Tibial artery (tissue), 4 donors: ENCODE measurements around the gene RGCC.

Experiments used
- DNase-seq, 2 donors: peaks; one replicate each; pipeline ENCODE4 v3.0.0-alpha.2; 2019
- H3K27ac ChIP-seq, 2 donors: fragments of 200-600 bp; sonication (generic) in 1 of 2; 1 replicate in 1 of 2; 2 replicates in 1 of 2; pipeline ENCODE4 v1.5.1; 2018 to 2019; ENCODE audit warnings: mild to moderate bottlenecking in 1 of 2
- H3K27me3 ChIP-seq, 2 donors: fragments of 200-600 bp; sonication (generic) in 1 of 2; one replicate each; pipeline versions ENCODE4 v1.5.1 to v1.6.0; 2016 to 2019
- H3K36me3 ChIP-seq, 3 donors: fragments of 200-600 bp; sonication (generic) in 2 of 3; one replicate each; pipeline ENCODE4 v1.5.1; 2016 to 2019; ENCODE audit warnings: mild to moderate bottlenecking in 2 of 3
- H3K4me1 ChIP-seq, 4 donors: fragments of 200-600 bp; sonication (generic) in 2 of 4; 1 replicate in 3 of 4; 2 replicates in 1 of 4; pipeline ENCODE4 v1.5.1; 2016 to 2019
- H3K4me3 ChIP-seq, 2 donors: fragments of 200-600 bp; sonication (generic) in 1 of 2; 1 replicate in 1 of 2; 2 replicates in 1 of 2; pipeline ENCODE4 v1.5.1; 2018 to 2019; ENCODE audit warnings: mild to moderate bottlenecking in 2 of 2
- H3K9me3 ChIP-seq, 3 donors: fragments of 200-600 bp; sonication (generic) in 1 of 3; one replicate each; pipeline ENCODE4 v1.5.1; 2016 to 2019
- intact Hi-C: fragments of 100-400 bp; cut with DNase I; formaldehyde crosslinking; loops from one replicate; pipeline ENCODE4 v1.15.0; 2023; ENCODE audit warnings: low total_unique reads
- TF ChIP-seq, protein P1 (sequence below), 2 experiments: fragments of 200-600 bp in 1 of 2; fragments of 450-650 bp in 1 of 2; IDR thresholded peaks; one replicate each; pipeline ENCODE4 v1.5.1; 2017 to 2019; ENCODE audit warnings: antibody characterized with exemption in 2 of 2, mild to moderate bottlenecking in 1 of 2, moderate library complexity in 1 of 2

Gene RGCC

DNA sequence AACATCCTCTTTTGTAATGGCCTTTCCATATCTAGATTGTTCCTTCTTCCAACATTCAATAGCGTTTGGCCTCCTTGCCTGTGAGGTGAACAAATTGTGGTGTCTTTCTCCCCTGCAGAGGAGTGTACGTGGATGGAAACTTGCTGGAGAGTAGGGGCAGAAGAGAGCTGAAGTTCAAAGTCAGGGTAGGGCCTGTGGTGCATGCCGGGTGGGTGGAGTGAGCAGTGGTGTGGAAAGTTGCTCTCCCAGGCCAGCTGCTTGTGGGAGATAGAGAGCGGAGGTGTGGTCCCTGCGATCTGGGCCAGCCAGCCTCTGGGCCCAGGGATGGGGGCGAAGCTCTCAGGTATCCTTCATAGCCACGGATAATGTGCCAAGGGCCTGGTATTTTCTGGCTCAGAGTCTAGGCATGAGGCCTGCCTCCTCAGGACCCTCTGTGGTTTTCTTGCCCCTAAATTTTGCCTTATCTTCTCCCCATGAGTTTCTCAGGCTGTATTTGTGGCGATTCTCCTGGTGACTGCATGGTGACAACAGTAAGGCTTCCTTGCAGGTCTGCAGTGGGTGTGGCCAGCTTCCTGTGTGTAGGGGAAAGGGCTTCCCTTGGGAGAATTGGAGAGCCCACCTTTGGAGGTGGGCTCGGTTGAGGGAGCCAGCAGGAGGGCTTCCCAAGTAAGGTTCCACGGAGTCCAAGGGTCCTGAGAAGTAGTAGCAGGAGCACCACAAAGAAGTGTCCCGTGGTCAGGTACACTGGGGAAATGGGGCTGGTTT, 6.7 kb downstream of the RGCC start:
- intact Hi-C loops = no loop called here
- H3K4me1 ChIP-seq = peaks cover 0 to 23% (median 6%) of the 10 kb centered on the region in 4 donors

DNA sequence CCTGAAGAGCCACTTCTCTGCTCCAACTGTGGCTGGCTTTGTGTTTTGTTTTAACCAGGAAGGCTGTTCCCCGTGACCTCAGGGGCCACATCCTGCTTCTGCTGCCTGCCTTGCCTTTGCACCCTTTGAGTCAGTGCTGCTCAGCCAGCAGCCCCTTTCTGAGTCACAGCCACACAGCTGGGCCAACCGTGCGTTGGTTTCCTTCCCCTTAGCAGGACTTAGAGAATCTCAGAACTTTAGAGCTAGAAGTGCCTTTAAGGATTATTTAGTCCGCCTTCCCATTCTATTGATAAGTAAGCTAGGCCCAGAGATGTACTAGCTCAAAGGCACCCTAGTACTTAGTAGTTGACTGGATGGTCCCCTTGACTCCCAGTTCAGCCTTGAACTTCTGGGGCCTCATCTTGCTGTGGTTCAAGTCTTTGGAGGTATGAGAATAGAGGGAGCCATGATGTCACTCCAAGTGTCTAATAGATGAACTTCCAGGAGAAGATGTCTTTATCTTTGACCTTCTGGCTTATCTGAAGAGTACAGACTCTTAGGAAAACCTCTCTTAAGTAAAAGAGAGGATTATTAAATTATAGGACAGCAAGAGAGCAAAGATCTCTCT, 8.0 kb downstream of the RGCC start:
- Histone ChIP-seq H3K36me3 (peaks cover 11 to 43% (median 25%) of the 10 kb centered on the region in 3 donors), H3K9me3 (no peaks in the 10 kb centered on the region), H3K4me1 (peaks cover 0 to 23% (median 6%) of the 10 kb centered on the region in 4 donors), H3K27me3 (no peaks in the 10 kb centered on the region), H3K4me3 (no peak overlapping the region), H3K27ac (peak overlapping the region in 1 of 2 donors; percentile 9)
- peak in 1 of 2 donors; percentile 64 for DNase-seq
- intact Hi-C loops = no loop called here
- TF ChIP-seq, protein P1, sequence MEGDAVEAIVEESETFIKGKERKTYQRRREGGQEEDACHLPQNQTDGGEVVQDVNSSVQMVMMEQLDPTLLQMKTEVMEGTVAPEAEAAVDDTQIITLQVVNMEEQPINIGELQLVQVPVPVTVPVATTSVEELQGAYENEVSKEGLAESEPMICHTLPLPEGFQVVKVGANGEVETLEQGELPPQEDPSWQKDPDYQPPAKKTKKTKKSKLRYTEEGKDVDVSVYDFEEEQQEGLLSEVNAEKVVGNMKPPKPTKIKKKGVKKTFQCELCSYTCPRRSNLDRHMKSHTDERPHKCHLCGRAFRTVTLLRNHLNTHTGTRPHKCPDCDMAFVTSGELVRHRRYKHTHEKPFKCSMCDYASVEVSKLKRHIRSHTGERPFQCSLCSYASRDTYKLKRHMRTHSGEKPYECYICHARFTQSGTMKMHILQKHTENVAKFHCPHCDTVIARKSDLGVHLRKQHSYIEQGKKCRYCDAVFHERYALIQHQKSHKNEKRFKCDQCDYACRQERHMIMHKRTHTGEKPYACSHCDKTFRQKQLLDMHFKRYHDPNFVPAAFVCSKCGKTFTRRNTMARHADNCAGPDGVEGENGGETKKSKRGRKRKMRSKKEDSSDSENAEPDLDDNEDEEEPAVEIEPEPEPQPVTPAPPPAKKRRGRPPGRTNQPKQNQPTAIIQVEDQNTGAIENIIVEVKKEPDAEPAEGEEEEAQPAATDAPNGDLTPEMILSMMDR (IDR thresholded peaks at IDR 0.05) = no peak

More for the DNA sequence above, 6.7 kb downstream of the RGCC start:
- H3K27me3 ChIP-seq = no peaks in the 10 kb centered on the region
- TF ChIP-seq, protein P1 (IDR thresholded peaks at IDR 0.05) = no peak
- H3K27ac ChIP-seq = no peak overlapping the region
- H3K9me3 ChIP-seq = no peaks in the 10 kb centered on the region
- no peak overlapping the region for H3K4me3 ChIP-seq
- H3K36me3 ChIP-seq = peaks cover 8 to 37% (median 12%) of the 10 kb centered on the region in 3 donors
- no peak for DNase-seq

DNA sequence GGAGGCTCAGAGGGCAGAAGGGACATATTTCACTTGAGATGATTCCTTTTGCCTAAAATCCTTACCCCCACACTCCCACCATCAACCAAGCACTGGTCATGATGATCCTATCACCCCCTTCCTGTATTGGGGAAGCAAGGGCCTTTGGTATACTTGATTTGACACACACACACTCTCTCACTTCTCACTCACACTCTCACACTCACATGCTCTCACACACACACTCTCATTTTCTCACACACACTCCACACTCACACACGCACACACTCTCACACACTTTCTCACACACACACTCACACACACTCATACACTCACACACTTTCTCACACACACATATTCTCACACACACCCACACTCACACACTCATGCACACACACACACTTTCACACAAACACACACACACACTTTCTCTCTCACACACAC, 8.6 kb downstream of the RGCC start:
- intact Hi-C loops = no loop called here
- H3K4me3 ChIP-seq = no peak overlapping the region
- no peaks in the 10 kb centered on the region for H3K27me3 ChIP-seq
- TF ChIP-seq, protein P1 (IDR thresholded peaks at IDR 0.05) = no peak
- peaks cover 0 to 23% (median 6%) of the 10 kb centered on the region in 4 donors for H3K4me1 ChIP-seq
- H3K27ac ChIP-seq = peak overlapping the region in 1 of 2 donors; percentile 9
- no peaks in the 10 kb centered on the region for H3K9me3 ChIP-seq
- DNase-seq = no peak
- H3K36me3 ChIP-seq = peaks cover 11 to 43% (median 28%) of the 10 kb centered on the region in 3 donors

DNA sequence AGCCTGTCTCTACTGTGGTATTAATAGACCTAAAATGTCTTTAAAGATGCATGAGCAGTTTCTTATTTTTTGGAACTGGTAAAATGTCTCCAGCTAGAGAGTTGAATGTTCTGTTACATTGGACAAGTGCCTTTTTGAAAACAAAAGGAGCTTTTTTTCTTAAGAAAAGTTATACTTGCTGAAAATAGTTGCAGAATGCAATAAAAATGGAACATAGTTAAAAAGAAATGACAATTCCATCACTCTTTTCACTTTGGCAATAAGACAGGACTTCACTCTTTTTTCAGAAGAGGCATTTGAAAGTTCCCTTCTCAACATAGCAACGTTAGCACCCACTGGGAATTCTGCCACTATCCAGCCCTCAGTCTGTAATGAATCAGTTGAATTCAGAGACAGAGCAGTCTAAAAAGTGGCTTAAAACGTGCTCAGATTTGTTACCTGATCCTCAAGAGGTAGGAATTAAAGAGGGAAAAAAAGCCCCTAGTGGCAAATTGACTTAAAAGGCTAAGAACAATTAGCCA, 10.1 kb downstream of the RGCC start:
- Histone ChIP-seq H3K4me1 (peaks cover 0 to 23% (median 6%) of the 10 kb centered on the region in 4 donors), H3K9me3 (no peaks in the 10 kb centered on the region), H3K4me3 (no peak overlapping the region), H3K27me3 (no peaks in the 10 kb centered on the region), H3K27ac (peak overlapping the region; percentile 12 to 29), H3K36me3 (peaks cover 11 to 37% (median 28%) of the 10 kb centered on the region in 3 donors)
- TF ChIP-seq, protein P1 (IDR thresholded peaks at IDR 0.05) = no peak
- intact Hi-C loops = no loop called here
- DNase-seq = no peak

DNA sequence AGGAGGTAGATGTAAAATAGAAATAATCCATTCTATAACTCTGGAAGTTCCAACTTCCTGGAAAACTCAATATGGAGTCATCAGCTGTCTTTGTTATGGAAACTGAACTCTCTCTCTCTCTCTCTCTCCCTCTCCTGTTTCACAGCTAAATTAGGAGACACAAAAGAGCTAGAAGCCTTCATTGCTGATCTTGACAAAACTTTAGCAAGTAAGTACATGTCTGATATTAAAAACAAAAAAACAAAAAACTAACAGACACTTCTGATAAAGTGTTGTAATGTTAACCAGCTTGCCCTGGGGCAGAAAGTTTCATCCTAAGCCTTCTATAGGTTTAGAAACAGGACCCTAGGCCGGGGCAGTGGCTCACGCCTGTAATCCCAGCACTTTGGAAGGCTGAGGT, 11.3 kb downstream of the RGCC start:
- H3K36me3 ChIP-seq = peaks cover 11 to 29% (median 28%) of the 10 kb centered on the region in 3 donors

More for the DNA sequence above, 11.3 kb downstream of the RGCC start:
- H3K27me3 ChIP-seq = no peaks in the 10 kb centered on the region
- peaks cover 0 to 23% (median 6%) of the 10 kb centered on the region in 4 donors for H3K4me1 ChIP-seq
- intact Hi-C loops = no loop called here
- no peaks in the 10 kb centered on the region for H3K9me3 ChIP-seq
- no peak overlapping the region for H3K4me3 ChIP-seq
- TF ChIP-seq, protein P1 (IDR thresholded peaks at IDR 0.05) = no peak
- H3K27ac ChIP-seq = no peak overlapping the region
- DNase-seq = no peak
